ENCODE data around the gene SOD1.

The SOD1 gene

GRCh38 chr21:31686272-31686915 is 26.9 kb downstream of the SOD1 start:
- DNase-seq: no peak

GRCh38 chr21:31687108-31687507 is 27.6 kb downstream of the SOD1 start:
- no peak for DNase-seq

- DNase-seq: no peak
These were observed 29.3 kb downstream of the SOD1 start for GRCh38 chr21:31688603-31689368.

GRCh38 chr21:31693222-31693621 is 33.7 kb downstream of the SOD1 start:
- DNase-seq: no peak

GRCh38 chr21:31696424-31696823 is 36.9 kb downstream of the SOD1 start:
- DNase-seq: no peak

- DNase-seq: no peak
These were observed 39.0 kb downstream of the SOD1 start for GRCh38 chr21:31698461-31698860.

- DNase-seq: no peak
These were observed 40.5 kb downstream of the SOD1 start for GRCh38 chr21:31700040-31700439.

- DNase-seq: no peak
These were observed 47.1 kb downstream of the SOD1 start for GRCh38 chr21:31706562-31706961.

- no peak for DNase-seq
These were observed 48.0 kb downstream of the SOD1 start for GRCh38 chr21:31707499-31707898.

GRCh38 chr21:31708541-31708940 is 49.0 kb downstream of the SOD1 start:
- no peak for DNase-seq

GRCh38 chr21:31710586-31710985 is 51.1 kb downstream of the SOD1 start:
- DNase-seq: peak; percentile 62

- no peak for DNase-seq
These were observed 51.8 kb downstream of the SOD1 start for GRCh38 chr21:31711326-31711725.

- DNase-seq: no peak
These were observed 52.3 kb downstream of the SOD1 start for GRCh38 chr21:31711745-31712285.

- no peak for DNase-seq
These were observed 53.6 kb downstream of the SOD1 start for GRCh38 chr21:31713115-31713514.

- DNase-seq: no peak
These were observed 54.7 kb downstream of the SOD1 start for GRCh38 chr21:31713973-31714740.

GRCh38 chr21:31714741-31715365 is 55.4 kb downstream of the SOD1 start:
- no peak for DNase-seq

GRCh38 chr21:31716106-31716505 is 56.6 kb downstream of the SOD1 start:
- no peak for DNase-seq

Data from NCI-H446 treated with DMSO at 0.1 percent for 48 hours (cell line).